PC-9 (cell line): ENCODE data around the gene NET1. TPM values are rescaled to one million over a fixed set of nuclear protein-coding genes. Genes with fewer than 3 reads are reported as not detected.

ENCODE experiments used
- BruUV-seq: library from RNA; stranded (reverse); fragments of 400-500 nt; replicated peaks from 2 replicates; lab custom pipeline; 2021; lab: Mats Ljungman, UMichigan
- CTCF ChIA-PET: fragments of 300-600 bp; sonication (Branson Sonifier 250); formaldehyde crosslinking; loops from one replicate; lab custom pipeline; 2022; ENCODE audit warnings: antibody characterized with exemption; lab: Charles Lee
- POLR2A ChIA-PET: fragments of 300-600 bp; sonication (Branson Sonifier 250); formaldehyde crosslinking; loops from one replicate; lab custom pipeline; 2022; ENCODE audit warnings: antibody characterized with exemption; ENCODE audit not compliant: unreplicated experiment; lab: Charles Lee
- DNase-seq, 2 experiments: peaks; one replicate each; pipeline versions ENCODE4 v3.0.0 to v3.0.0-alpha.2; 2015 to 2022; ENCODE audit warnings: mixed read lengths in 1 of 2
- H2AFZ ChIP-seq: fragments of 200-600 bp; sonication (generic); 2 replicates; pipeline ENCODE4 v1.8.1; 2017; ENCODE audit warnings: antibody characterized with exemption
- H3F3A ChIP-seq: fragments of 200-600 bp; sonication (generic); 2 replicates; pipeline ENCODE4 v1.8.1; 2017; ENCODE audit warnings: antibody characterized with exemption, mild to moderate bottlenecking, low read depth; ENCODE audit not compliant: insufficient read depth
- H3K27ac ChIP-seq: fragments of 200-600 bp; sonication (generic); 2 replicates; pipeline ENCODE4 v1.6.1; 2016; ENCODE audit warnings: mixed run types
- H3K27me3 ChIP-seq: fragments of 200-600 bp; sonication (generic); 2 replicates; pipeline ENCODE4 v1.6.1; 2016; ENCODE audit warnings: low read depth, mixed run types; ENCODE audit not compliant: insufficient read depth
- H3K36me3 ChIP-seq: fragments of 200-600 bp; sonication (generic); 2 replicates; pipeline ENCODE4 v1.6.1; 2016; ENCODE audit warnings: low read depth, mixed run types
- H3K4me1 ChIP-seq: fragments of 200-600 bp; sonication (generic); replicated peaks from 2 replicates; pipeline ENCODE4 v1.6.1; 2016; ENCODE audit warnings: mixed run types; ENCODE audit not compliant: insufficient read depth
- H3K4me2 ChIP-seq: fragments of 200-600 bp; sonication (generic); 2 replicates; pipeline ENCODE4 v1.6.1; 2017; ENCODE audit warnings: mixed run types
- H3K4me3 ChIP-seq: fragments of 200-600 bp; sonication (generic); 2 replicates; pipeline ENCODE4 v1.6.1; 2016; ENCODE audit warnings: mixed run types
- H3K79me2 ChIP-seq: fragments of 200-600 bp; sonication (generic); 2 replicates; pipeline ENCODE4 v1.6.1; 2017; ENCODE audit warnings: low read depth, mixed run types
- H3K9me2 ChIP-seq: fragments of 200-600 bp; sonication (generic); 2 replicates; pipeline ENCODE4 v1.8.1; 2017; ENCODE audit warnings: mild to moderate bottlenecking; ENCODE audit not compliant: insufficient read depth
- H3K9me3 ChIP-seq: fragments of 200-600 bp; sonication (generic); 2 replicates; pipeline ENCODE4 v1.8.1; 2016; ENCODE audit warnings: low read depth; ENCODE audit not compliant: insufficient read depth
- H4K20me1 ChIP-seq: fragments of 200-600 bp; sonication (generic); 2 replicates; pipeline ENCODE4 v1.8.1; 2017; ENCODE audit not compliant: insufficient read depth
- EZH2 ChIP-seq: fragments of 200-600 bp; sonication (generic); IDR thresholded peaks from 2 replicates; pipeline ENCODE4 v1.8.0; 2017; ENCODE audit warnings: antibody characterized with exemption, low read depth
- intact Hi-C: fragments of 100-400 bp; cut with micrococcal nuclease; formaldehyde crosslinking; loops from one replicate; pipeline ENCODE4 v1.10.0; 2022; ENCODE audit not compliant: unreplicated experiment
- total RNA-seq: library from RNA; stranded (reverse); gene quantifications from 2 replicates; pipeline ENCODE4 v1.2.3, GENCODE V29; 2021
- TF ChIP-seq, protein P1 (sequence below): fragments of 200-600 bp; sonication (generic); conservative IDR thresholded peaks from 2 replicates; pipeline ENCODE4 v1.6.1; 2017; ENCODE audit warnings: mixed run types, antibody characterized with exemption, mild to moderate bottlenecking, moderate library complexity

Gene NET1
- total RNA-seq, 1 experiment from 2014 or later, result 150 TPM

DNA sequence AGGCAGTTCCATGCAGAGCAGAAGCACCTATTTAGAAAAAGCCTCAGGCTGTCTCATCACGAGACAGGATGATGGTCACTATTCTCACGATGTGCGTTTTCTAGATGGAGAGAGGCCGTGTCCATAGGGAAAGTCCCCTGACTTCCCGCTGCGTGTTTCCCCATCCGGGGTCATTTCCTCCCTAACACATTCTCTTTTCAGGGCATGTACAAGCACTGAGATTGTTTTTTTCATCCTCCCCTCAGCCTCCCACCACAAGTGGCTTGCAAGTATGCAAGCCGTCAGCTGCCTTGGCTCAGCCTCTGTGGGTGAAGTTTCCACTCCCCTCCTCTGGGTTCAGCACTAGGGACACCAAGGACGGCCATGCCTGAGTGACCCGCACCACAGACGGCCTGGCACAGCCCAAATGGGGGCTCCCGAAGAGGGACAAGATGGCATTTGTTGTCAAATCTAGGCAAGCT is 89.7 kb downstream of the NET1 start:
- H2AFZ ChIP-seq, result no peak overlapping the region
- CTCF ChIA-PET, result no interaction called here
- H3K4me3 ChIP-seq, result no peak overlapping the region
- H3F3A ChIP-seq, result no peaks in the 10 kb centered on the region
- H3K9me3 ChIP-seq, result no peaks in the 10 kb centered on the region
- H3K9me2 ChIP-seq, result no peaks in the 10 kb centered on the region
- peaks cover 68% of the 10 kb centered on the region for H3K4me1 ChIP-seq
- no peak overlapping the region for H3K4me2 ChIP-seq
- TF ChIP-seq EZH2, result no peak
- TF ChIP-seq, protein P1, sequence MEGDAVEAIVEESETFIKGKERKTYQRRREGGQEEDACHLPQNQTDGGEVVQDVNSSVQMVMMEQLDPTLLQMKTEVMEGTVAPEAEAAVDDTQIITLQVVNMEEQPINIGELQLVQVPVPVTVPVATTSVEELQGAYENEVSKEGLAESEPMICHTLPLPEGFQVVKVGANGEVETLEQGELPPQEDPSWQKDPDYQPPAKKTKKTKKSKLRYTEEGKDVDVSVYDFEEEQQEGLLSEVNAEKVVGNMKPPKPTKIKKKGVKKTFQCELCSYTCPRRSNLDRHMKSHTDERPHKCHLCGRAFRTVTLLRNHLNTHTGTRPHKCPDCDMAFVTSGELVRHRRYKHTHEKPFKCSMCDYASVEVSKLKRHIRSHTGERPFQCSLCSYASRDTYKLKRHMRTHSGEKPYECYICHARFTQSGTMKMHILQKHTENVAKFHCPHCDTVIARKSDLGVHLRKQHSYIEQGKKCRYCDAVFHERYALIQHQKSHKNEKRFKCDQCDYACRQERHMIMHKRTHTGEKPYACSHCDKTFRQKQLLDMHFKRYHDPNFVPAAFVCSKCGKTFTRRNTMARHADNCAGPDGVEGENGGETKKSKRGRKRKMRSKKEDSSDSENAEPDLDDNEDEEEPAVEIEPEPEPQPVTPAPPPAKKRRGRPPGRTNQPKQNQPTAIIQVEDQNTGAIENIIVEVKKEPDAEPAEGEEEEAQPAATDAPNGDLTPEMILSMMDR, result no peak
- intact Hi-C loops, result no loop called here
- no peaks in the 10 kb centered on the region for H3K36me3 ChIP-seq
- no peak overlapping the region for H3K27ac ChIP-seq
- no peaks in the 10 kb centered on the region for H3K79me2 ChIP-seq
- no peaks in the 10 kb centered on the region for H3K27me3 ChIP-seq
- BruUV-seq, result no TSS peak
- POLR2A ChIA-PET, result no interaction called here
- DNase-seq, result no peak
- H4K20me1 ChIP-seq, result no peaks in the 10 kb centered on the region

DNA sequence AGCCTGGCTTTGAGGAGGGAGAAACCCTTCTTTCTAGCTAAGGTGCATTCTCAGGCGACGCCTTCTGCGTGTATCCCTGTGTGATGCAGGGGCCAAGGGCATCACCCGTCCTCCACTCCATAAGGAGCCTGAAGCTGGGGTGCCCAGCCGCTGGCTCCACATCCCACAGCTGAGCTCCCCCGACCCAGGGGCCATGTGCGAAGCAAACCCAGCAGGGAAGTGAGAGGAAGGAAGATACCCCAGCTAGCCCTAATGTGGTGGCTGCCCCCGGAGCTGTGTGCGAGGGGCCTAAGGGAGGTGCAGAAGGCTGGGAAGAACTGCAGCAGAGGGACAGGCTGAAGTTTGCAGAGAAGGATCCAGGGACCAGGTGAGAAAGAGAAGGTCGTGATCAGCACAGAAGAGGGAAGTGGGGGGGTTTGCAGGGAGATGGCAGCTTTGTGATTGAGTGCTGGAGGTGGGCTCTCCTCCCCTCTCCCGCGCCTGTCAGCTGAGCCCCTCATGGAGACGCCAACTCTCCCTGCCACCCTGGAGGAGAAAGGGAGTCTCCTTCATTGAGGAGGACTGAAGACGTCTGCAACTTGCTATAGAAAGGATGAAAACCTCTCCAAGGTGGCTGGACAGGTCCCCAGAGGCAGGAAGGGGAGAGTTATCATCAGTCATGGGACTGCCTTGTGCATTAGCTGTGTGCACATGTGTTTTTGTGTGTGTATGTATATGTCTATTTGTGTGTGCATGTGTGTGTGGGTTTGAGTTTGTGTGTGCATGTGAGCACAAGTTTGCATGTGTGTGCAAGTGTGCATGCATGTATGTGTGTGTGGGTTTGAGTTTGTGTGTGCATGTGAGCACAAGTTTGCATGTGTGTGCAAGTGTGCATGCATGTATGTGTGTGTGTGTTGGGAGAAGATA is 90.5 kb downstream of the NET1 start:
- intact Hi-C loops, result loop anchor here (1.0 kb wide), 1 partner anchor 48 kb away; no protein-coding TSS in a partner anchor
- DNase-seq, result no peak
- no peaks in the 10 kb centered on the region for H3K9me3 ChIP-seq
- no peaks in the 10 kb centered on the region for H4K20me1 ChIP-seq
- H3K9me2 ChIP-seq, result no peaks in the 10 kb centered on the region
- POLR2A ChIA-PET, result interaction anchor here (0.6 kb wide), 1 partner anchor 46 kb away, joined by 4 read pairs; no protein-coding TSS in a partner anchor
- no TSS peak for BruUV-seq
- H3K4me1 ChIP-seq, result peaks cover 63% of the 10 kb centered on the region
- H3K36me3 ChIP-seq, result no peaks in the 10 kb centered on the region
- H3K4me3 ChIP-seq, result no peak overlapping the region
- H3K27ac ChIP-seq, result no peak overlapping the region
- no peak overlapping the region for H2AFZ ChIP-seq
- H3K79me2 ChIP-seq, result no peaks in the 10 kb centered on the region
- CTCF ChIA-PET, result interaction anchor here (0.7 kb wide), 1 partner anchor 45 kb away, joined by 3 read pairs; no protein-coding TSS in a partner anchor
- H3K4me2 ChIP-seq, result peak overlapping the region; percentile 59
- TF ChIP-seq, protein P1, result no peak
- no peak for TF ChIP-seq EZH2
- no peaks in the 10 kb centered on the region for H3K27me3 ChIP-seq
- H3F3A ChIP-seq, result no peaks in the 10 kb centered on the region

DNA sequence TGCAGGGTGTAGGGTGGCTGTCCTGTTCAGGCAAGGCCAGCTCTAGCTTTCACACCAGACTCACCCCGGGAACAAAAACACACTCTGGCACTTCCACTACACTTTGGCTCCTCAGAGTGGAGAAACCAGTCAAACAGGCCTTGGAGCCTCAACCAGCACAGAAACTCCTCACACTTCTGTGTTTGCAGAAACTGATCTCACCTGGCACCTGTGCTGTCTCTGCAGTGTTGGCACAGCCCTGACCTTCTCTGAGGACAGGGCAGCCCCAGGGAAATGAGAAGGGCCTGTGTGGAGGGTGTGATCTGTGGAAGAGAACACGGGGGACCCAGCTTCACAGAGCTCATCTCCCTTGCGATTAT is 91.1 kb downstream of the NET1 start:
- Histone ChIP-seq H3K9me3 (no peaks in the 10 kb centered on the region), H3K79me2 (no peaks in the 10 kb centered on the region), H3K4me2 (peak overlapping the region; percentile 59), H3K36me3 (no peaks in the 10 kb centered on the region), H4K20me1 (no peaks in the 10 kb centered on the region), H3K9me2 (no peaks in the 10 kb centered on the region), H3K27me3 (no peaks in the 10 kb centered on the region), H3K4me3 (no peak overlapping the region), H3F3A (no peaks in the 10 kb centered on the region), H3K27ac (no peak overlapping the region), H3K4me1 (peaks cover 63% of the 10 kb centered on the region), H2AFZ (no peak overlapping the region)
- TF ChIP-seq EZH2, result no peak
- TF ChIP-seq, protein P1, result no peak
- no TSS peak for BruUV-seq
- peak; percentile 75 to 81 for DNase-seq
- intact Hi-C loops, result loop anchor here (1.0 kb wide), 1 partner anchor 48 kb away; no protein-coding TSS in a partner anchor
- CTCF ChIA-PET, result interaction anchor here (0.7 kb wide), 1 partner anchor 44 kb away, joined by 3 read pairs; no protein-coding TSS in a partner anchor
- POLR2A ChIA-PET, result interaction anchor here (0.6 kb wide), 1 partner anchor 46 kb away, joined by 4 read pairs; no protein-coding TSS in a partner anchor
